HFF-Myc (cell line): ENCODE measurements around the gene ZNF324.

Experiments used
- DNase-seq: peaks from one replicate; pipeline ENCODE4 v3.0.0-alpha.2; 2011; ENCODE audit warnings: low read depth; ENCODE audit errors: extremely low read depth
- H3K4me3 ChIP-seq: replicated peaks from 2 replicates; pipeline ENCODE4 v1.5.1; 2011; ENCODE audit warnings: low read depth, mild to moderate bottlenecking, control low read depth, low read length
- TF ChIP-seq, protein P1 (sequence below): IDR thresholded peaks from 2 replicates; pipeline ENCODE4 v1.5.1; 2012; ENCODE audit warnings: mild to moderate bottlenecking, low read depth, low read length, control low read depth; ENCODE audit errors: missing control alignments

The ZNF324 gene

DNA sequence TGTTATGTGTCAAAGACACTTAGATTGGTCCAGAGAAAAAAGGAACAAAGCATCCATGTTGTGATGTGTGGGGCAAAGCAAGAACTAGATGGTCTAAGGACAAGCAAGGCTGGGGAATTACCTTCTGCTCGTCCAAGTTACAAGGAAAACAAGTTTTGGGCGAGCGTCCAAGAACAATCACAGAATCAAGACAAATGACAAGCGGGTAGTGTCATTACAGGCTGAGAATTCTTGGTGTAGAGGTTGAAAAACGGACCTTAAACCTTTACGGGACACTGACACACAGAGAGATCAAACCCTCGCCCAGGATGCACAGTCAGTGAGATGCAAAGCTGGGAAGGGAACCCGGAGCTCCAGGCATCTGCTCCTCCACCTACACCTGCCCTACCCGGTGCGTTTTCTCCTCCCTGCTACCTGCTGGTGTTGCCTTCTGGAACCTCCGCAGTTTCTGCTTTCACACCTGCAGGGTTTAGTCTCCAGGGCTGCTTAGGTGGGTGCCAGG, 16.0 kb upstream of the ZNF324 start:
- peak overlapping the region; percentile 85 for H3K4me3 ChIP-seq
- TF ChIP-seq, protein P1, sequence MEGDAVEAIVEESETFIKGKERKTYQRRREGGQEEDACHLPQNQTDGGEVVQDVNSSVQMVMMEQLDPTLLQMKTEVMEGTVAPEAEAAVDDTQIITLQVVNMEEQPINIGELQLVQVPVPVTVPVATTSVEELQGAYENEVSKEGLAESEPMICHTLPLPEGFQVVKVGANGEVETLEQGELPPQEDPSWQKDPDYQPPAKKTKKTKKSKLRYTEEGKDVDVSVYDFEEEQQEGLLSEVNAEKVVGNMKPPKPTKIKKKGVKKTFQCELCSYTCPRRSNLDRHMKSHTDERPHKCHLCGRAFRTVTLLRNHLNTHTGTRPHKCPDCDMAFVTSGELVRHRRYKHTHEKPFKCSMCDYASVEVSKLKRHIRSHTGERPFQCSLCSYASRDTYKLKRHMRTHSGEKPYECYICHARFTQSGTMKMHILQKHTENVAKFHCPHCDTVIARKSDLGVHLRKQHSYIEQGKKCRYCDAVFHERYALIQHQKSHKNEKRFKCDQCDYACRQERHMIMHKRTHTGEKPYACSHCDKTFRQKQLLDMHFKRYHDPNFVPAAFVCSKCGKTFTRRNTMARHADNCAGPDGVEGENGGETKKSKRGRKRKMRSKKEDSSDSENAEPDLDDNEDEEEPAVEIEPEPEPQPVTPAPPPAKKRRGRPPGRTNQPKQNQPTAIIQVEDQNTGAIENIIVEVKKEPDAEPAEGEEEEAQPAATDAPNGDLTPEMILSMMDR = no peak
- DNase-seq = no peak

DNA sequence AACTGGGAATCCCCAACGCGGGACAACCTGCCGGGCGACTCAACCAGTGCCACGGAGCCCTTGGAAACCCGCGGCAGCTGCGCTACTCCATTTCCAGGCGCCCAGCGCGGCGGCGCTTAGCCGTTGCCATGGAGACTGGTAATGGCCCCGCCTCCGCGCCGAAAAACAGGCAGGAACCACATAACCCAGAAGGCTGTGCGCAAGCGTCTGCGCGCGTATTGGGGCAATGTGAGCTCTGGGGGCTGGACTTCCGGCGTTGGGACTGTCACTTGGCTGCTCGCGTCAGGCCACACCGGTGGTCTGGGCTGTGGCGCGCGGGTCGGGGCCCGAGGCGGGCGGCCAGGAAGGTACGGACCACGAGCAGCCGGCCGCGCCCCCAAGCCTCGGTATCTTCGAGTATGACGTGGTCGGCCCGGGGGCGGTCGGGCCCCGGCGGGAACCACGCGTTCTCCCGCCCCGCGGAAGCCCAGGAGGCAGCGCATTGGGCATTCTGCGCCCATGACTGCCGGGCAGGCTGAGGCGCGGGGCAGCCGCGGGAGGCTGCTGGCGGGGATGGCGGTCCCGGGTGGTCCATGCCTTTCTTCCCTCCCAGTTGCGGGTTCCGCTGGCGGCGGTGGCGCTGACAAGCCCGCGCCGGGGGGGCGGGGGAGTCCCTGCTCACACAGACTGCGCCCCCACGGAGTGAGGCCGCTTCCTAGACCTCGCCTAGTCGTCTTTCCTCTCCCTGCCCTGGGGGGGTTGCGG, 15.3 kb upstream of the ZNF324 start, which contains the start of gene ZNF324B:
Gene ZNF324B, plus strand, starts transcription at position 265 of the 744 bp plus-strand sequence. CDS start 2,080 bp downstream, outside the sequence.
- TF ChIP-seq, protein P1 = no peak
- peak; percentile 87 for DNase-seq
- H3K4me3 ChIP-seq = peak within 1 kb of the TSS; percentile 85

DNA sequence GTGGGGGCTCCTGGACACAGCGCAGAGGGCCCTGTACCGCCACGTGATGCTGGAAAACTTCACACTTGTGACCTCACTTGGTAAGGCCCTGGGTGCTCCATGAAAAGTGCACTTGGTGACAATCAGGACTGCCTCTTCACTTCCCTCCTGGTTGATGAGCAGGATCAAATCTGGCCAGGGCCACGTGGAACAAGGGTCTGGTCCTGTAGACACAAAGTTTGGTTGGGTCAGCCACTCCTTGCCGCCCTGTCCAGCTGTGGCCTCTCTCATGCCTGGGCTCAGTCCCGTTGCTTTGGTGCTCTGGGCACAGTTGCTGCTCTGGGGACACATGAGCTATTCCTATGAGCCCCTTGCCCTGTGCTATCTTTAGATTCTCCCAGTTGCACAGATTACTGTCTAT, 13.1 kb upstream of the ZNF324 start:
- H3K4me3 ChIP-seq = no peak overlapping the region
- no peak for DNase-seq
- TF ChIP-seq, protein P1 = no peak

DNA sequence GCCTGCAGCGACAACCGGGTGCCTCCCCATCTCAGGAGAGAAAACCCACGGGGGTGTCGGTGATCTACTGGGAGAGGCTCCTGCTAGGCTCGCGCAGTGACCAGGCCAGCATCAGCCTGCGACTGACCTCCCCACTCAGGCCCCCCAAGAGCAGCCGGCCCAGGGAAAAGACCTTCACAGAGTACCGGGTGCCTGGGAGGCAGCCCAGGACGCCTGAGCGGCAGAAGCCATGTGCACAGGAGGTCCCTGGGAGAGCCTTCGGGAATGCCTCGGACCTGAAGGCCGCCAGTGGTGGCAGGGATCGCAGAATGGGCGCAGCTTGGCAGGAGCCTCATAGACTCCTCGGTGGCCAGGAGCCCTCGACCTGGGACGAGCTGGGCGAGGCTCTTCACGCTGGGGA, 11.6 kb upstream of the ZNF324 start:
- TF ChIP-seq, protein P1 = no peak
- no peak overlapping the region for H3K4me3 ChIP-seq
- no peak for DNase-seq

DNA sequence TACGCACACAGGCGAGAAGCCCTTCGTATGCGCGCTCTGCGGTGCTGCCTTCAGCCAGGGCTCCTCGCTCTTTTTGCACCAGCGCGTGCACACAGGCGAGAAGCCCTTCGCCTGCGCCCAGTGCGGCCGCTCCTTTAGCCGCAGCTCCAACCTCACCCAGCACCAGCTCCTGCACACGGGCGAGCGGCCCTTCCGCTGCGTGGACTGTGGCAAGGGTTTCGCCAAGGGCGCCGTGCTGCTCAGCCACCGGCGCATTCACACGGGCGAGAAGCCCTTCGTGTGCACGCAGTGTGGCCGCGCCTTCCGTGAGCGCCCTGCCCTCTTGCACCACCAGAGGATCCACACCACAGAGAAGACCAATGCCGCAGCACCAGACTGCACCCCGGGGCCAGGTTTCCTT, 10.8 kb upstream of the ZNF324 start:
- DNase-seq = no peak
- H3K4me3 ChIP-seq = no peak overlapping the region
- TF ChIP-seq, protein P1 = no peak

DNA sequence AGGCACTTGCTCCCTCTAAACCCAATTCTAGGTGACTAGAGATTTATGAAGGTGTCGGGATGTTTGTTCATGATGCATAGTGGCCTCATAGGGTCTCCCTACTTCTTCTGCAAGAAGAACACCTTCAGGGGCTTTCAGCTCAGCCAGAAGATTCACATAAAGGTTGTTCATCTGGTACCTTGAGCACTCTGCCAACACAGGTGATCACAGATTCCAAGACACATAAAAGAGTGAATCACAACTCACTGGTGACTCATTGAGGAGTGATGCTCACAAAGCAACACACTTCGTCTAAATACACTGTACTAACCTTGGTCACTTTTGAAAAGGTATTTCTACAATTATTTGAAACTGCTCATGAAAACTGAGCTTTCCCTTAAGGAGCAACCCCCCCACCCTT, 6.8 kb upstream of the ZNF324 start:
- no peak overlapping the region for H3K4me3 ChIP-seq
- no peak for DNase-seq
- TF ChIP-seq, protein P1 = no peak
